Renal pelvis (tissue), 4 donors: Measurements from ENCODE around the gene MICALL1. TPM values are rescaled to one million over a fixed set of nuclear protein-coding genes. Genes with fewer than 3 reads are reported as not detected.
"Not testable (repeated sequence)": the region's sequence is repeated elsewhere in the genome, so short reads cannot be mapped to it uniquely, and the experiment has no call there.

ENCODE experiments used
- DNase-seq: peaks from one replicate; pipeline ENCODE4 v3.0.0-alpha.2; 2013
- polyA plus RNA-seq, 3 donors: library from polyadenylated mRNA; unstranded; fragments of 120-200 nt; gene quantifications; one replicate each; pipeline ENCODE4 v1.2.1, GENCODE V29; 2013; ENCODE audit not compliant: insufficient read length in 3 of 3

The MICALL1 gene
- polyA plus RNA-seq, 3 donors, result 28.7 to 36.9 (median 30.8) TPM

DNA sequence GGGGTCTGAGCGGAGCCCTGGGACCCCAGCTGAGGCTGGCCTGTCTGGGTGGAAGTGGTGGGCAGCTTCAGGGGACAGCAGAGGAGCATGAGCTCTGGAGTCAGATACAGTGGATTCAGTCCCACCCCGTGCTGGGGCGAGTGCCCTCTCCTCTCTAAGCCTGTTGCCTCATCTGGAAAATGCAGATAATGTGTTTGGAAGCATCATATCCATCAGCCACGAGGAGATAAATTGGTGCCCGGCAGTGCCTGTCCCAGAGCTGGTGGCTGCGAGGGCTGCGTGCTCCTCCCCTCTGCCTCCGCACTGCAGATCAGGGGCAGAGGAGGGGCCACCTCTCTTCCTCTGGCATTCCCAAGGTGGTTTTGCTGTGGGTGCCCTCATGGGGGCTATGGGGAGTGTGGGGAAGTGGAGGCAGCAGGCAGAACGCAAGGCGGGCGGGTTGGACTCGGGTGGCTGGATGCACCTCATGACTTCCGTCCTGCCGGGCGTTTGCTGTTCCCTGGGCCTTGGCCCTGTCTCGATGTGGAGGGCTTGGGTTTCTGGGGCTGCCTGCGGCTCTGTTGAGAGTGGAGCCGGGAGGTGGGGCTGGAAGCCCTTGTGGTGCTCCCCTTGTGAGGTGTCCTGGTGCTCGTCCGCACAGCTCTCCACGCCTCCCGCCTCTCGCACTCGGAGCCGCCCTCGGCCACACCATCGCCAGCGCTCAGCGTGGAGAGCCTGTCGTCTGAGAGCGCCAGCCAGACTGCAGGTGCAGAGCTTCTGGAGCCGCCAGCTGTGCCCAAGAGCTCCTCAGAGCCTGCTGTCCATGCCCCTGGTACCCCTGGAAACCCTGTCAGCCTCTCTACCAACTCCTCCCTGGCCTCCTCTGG is 20.9 kb downstream of the MICALL1 start:
- no peak for DNase-seq

GRCh38 chr22:37927637-37927936 is 21.5 kb downstream of the MICALL1 start:
- no peak for DNase-seq

- DNase-seq, result no peak
Measured at GRCh38 chr22:37929390-37929789, 23.3 kb downstream of the MICALL1 start.

DNA sequence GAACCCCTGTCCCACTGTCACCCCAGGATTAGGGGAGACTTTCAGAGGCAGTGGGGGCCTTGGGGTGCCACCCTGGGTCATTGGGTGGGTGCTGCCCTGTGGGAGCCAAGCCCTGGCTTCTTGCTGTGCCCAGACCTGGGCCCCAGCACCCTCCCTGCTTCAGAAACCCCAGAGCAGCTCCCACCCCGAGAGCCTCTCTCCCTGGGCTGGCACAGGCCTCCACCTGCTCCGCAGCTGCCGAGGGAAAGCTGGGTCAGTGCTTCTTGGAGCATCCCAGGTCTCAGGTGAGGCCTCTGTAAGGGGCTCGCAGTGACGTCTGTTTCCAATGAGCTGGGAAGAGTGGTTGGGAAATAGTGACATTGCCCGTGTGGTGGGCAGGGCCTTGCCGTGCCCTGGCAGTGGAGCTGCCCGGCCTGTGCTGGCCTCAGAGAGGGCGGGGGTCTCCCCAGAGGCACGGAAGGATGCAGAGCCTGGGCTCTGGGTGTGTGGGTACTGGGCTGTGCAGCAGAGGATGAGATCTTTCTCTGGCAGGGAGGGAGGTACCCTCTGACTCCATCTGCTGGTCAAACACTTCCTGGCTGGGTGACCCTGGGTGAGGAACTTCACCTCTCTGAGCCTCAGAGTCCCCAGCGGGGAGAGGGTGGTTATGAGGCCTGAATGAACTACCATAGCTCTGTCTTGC is 24.3 kb downstream of the MICALL1 start:
- DNase-seq, result no peak

DNA sequence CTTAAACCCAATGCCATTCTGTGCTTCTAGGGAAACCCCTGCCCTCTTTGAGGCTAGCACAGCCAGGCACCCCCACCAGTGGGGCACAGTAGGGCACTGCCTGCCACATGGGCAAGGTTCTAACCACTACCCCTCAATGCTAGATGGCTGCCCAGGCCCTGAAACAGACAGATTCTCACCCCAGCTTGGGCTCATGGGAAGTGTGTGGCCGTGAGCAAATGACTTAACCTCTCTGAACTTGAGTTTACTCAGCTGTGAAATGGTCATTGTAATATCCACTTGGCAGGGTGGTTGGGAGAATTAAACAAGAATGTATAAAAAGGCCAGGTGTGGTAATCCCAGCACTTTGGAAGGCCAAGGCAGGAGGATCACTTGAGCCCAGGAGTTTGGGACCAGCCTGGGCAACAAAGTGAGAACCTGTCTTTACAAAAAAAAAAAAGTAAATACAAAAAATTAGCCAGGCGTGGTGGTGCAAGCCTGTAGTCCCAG is 24.9 kb downstream of the MICALL1 start:
- no peak for DNase-seq

- no peak for DNase-seq
Measured at GRCh38 chr22:37931893-37932389, 25.8 kb downstream of the MICALL1 start.

- DNase-seq, result no peak
Measured at GRCh38 chr22:37932401-37932800, 26.3 kb downstream of the MICALL1 start.

GRCh38 chr22:37932821-37933578 is 26.9 kb downstream of the MICALL1 start:
- DNase-seq, result no peak

DNA sequence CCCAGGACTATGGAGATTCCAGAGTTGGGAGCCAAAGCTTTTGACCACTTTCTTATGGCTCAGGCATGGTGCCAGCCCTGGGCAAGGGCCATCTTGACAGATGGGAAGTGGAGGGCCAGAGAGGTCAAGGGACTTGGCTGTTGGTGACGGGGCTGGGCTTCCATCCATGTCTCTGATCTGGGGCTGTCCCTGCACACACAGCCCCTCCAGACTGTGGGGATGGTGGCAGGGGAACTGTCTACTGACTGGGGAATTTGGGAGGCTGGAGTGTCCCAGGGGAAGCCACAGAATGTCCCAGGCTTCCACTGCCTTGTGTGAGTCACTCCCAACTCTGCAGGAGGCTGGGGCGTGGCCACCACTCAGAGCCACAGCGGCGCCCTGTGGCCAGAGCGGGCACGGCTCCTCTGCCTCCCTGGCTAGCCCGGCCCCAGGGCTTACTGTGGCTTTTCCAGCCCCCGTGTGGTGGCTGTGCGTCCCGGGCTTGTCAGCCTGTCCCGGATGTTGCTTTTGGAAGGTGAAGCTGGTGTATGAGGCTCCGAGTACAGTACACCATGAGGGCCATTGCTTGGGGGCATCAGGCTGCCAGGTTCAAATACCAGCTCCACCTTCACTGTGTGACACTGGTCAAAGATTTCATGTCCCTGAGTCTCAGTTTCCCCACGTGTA is 27.7 kb downstream of the MICALL1 start:
- peak; percentile 84 for DNase-seq

- no peak for DNase-seq
Measured at GRCh38 chr22:37940698-37941376, 34.7 kb downstream of the MICALL1 start.

GRCh38 chr22:37942133-37942532 is 36.0 kb downstream of the MICALL1 start:
- no peak for DNase-seq

DNA sequence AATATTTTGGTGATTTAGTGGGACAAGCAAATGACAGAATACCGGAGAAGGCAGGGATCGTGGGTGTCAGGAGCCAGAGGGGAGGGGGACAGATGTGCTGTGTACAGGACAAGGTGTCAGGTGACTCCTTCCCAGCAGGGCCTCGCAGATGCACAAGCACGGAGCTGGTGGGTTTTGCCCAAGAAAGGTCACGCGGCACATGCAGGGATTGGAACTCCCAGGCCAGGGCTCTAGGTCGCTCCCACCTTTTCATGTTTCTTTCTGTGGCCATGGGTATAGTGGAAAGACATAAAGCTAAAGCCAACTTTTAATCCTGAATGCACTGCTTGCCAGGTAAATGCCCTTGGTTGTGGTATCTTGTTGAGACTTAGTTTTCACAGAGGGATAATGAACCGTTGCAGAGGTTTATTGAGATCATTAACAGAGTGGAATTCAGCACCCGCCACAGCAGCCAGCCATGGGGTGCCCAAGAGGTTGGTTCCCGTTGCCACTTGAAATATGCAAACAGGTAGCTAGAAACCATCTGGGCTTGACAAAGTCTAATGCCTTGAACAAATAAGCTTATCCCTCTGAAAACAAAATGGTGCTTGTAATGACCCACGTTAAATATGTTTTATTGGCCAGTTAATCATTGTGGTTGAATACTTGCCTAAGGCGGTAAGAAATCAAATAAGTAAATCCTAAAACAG is 37.2 kb downstream of the MICALL1 start:
- peak; percentile 57 for DNase-seq

GRCh38 chr22:37943825-37944198 is 37.7 kb downstream of the MICALL1 start:
- no peak for DNase-seq

- not testable (repeated sequence) for DNase-seq
Measured at GRCh38 chr22:37944423-37944822, 38.3 kb downstream of the MICALL1 start.

DNA sequence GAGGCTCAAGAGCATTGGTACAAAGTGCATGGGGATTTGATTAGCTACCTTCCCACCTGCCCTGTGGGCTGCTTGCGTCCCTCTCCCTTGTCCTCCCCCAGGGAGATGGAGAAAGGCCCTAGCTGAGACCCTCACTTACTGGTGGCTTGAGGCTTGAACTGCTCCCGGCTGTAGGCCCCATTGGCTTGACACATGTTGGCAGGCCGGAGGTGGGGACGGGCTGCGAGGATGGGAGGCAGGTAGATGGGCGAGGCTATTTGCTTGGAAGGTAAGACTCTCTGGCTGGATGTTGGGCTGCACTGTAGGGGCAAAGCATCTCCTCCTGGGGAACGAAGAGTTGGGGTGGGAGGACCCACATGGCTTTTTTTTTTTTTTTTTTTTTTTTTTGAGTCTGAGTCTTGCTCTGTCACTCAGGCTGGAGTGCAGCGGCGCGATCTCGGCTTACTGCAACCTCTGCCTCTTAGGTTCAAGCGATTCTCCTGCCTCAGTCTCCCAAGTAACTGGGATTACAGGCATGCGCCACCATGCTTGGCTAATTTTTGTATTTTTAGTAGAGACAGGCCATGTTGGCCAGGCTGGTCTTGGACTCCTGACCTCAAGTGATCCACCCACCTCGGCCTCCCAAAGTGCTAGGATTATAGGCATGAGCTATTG is 41.2 kb downstream of the MICALL1 start:
- DNase-seq, result not testable (repeated sequence)

GRCh38 chr22:37951305-37951704 is 45.2 kb downstream of the MICALL1 start:
- DNase-seq, result peak; percentile 41

GRCh38 chr22:37952629-37953028 is 46.5 kb downstream of the MICALL1 start:
- not testable (repeated sequence) for DNase-seq

- DNase-seq, result no peak
Measured at GRCh38 chr22:37953062-37953436, 47.0 kb downstream of the MICALL1 start.

GRCh38 chr22:37953437-37954179 is 47.5 kb downstream of the MICALL1 start, which contains the start of the genes C22orf23 and POLR2F:
C22orf23 (minus strand) TSS chr22:37953601; CDS start chr22:37953149, 452 bp downstream.
POLR2F (plus strand) TSS chr22:37953699; CDS start chr22:37953788, 89 bp downstream.
- DNase-seq, result peak; percentile 96
